H1 (cell line): ENCODE measurements around the gene FAM193A. TPM values are rescaled to one million over a fixed set of nuclear protein-coding genes. Genes with fewer than 3 reads are reported as not detected.

ENCODE experiments used
- KDM1A ChIP-seq: fragments of 200-600, 300-600 bp; sonication (generic); IDR thresholded peaks from 2 replicates; pipeline ENCODE4 v1.7.1; 2016; ENCODE audit warnings: mild to moderate bottlenecking, low read length, borderline replicate concordance
- RAD21 ChIP-seq, 2 experiments: IDR thresholded peaks in 1 of 2; conservative IDR thresholded peaks in 1 of 2; 2 replicates each; pipeline ENCODE4 v1.6.1; 2011; ENCODE audit warnings: low read depth in 2 of 2, low read length in 2 of 2, improper control_type of control experiment in 1 of 2, inconsistent platforms in 1 of 2, mild to moderate bottlenecking in 1 of 2, moderate library complexity in 1 of 2
- polyA plus RNA-seq, 7 experiments: library from polyadenylated mRNA; depleted of rRNA in 3 of 7; stranded (reverse) in 5 of 7; unstranded in 2 of 7; fragments of >200 nt in 5 of 7; fragments of 200-250 nt in 2 of 7; gene quantifications; 1 replicate in 5 of 7; 2 replicates in 1 of 7; 4 replicates in 1 of 7; pipeline versions ENCODE4 v1.2.1 to v1.2.3, GENCODE V29; 2011 to 2013; ENCODE audit warnings: missing spikeins in 2 of 7, mixed read lengths in 2 of 7
- total RNA-seq: library from RNA; stranded (reverse); fragmentation: NEBNext Ultra II Directional; extraction: Animal tissue kit (Norgen Biotek cat#: 25700); gene quantifications from 2 replicates; pipeline ENCODE4 v1.2.1, GENCODE V29; 2021

FAM193A gene
- total and polyA plus RNA-seq, 2 of the 8 experiments (the other 6 are each of a cell fraction or from before 2014, with no cell fraction given): 8.7 to 26.2 TPM

GRCh38 chr4:2497324-2497723 is 39.1 kb upstream of the FAM193A start (continued):
- TF ChIP-seq RAD21 (IDR thresholded peaks at IDR 0.05 in 1 of 2, conservative IDR thresholded peaks at IDR 0.05 in 1 of 2; ENCODE audit: low read depth in 2 of 2, low read length in 2 of 2): no peak
- no peak for TF ChIP-seq KDM1A
